ENCODE results near the gene ANKRD40. TPM values are rescaled to one million over a fixed set of nuclear protein-coding genes. Genes with fewer than 3 reads are reported as not detected.
A peak's percentile ranks its signal among the peaks of the same experiment; 100 is the strongest.

ANKRD40 gene, protein sequence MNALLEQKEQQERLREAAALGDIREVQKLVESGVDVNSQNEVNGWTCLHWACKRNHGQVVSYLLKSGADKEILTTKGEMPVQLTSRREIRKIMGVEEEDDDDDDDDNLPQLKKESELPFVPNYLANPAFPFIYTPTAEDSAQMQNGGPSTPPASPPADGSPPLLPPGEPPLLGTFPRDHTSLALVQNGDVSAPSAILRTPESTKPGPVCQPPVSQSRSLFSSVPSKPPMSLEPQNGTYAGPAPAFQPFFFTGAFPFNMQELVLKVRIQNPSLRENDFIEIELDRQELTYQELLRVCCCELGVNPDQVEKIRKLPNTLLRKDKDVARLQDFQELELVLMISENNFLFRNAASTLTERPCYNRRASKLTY
- 10 to 100 TPM; 33.5 to 54.6 (median 47.1) TPM for total RNA-seq
- 10 to 100 TPM in 1 of 3 donors, 1 to 10 TPM in 2; 6.8 to 16.5 (median 7.2) TPM for polyA plus RNA-seq
- long read RNA-seq, donor 1, full-length matches to known transcripts, result 10 of 410 reads
- long read RNA-seq, donor 1, partial matches to known transcripts, result 233 of 410 reads
- long read RNA-seq, donor 1, other reads (novel, unspliced or antisense), result 167 of 410 reads
- long read RNA-seq, donor 2, full-length matches to known transcripts, result 6 of 6 reads
- long read RNA-seq, donor 2, partial matches to known transcripts, result 0 of 6 reads
- long read RNA-seq, donor 2, other reads (novel, unspliced or antisense), result 0 of 6 reads

DNA sequence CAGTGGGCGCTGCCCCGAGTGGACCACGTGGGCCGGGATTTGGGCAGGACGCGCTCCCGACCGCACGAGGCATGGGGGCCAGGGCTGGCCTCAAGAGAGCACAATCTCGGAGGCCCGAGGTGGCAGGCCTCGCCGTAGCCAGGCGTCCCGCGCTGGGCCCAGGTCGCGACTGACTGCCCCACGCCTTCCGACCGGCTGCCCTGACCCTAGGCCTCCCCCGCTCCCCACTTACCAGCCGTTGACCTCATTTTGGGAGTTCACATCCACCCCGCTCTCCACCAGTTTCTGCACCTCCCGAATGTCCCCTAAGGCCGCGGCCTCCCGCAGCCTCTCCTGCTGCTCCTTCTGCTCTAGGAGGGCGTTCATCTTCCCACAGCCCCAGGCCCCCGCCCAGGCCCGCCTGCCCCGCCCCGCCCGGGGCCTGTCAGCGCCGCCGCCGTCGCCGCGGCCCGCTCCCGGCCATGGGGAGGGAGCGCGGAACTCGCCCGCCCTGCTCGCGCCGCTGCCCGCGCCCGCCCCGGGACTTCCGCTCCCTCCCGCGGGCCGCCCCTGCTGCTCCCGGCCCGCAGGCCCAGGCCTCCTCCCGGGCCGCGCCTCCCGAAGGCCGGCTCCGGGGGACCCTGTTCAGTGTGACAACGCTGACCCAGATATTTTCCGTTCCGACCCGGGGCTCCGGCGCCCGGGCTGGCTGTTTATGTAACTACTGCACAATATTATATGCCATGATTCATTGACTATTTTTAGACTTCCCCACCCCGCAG, at the start of gene ANKRD40:
Gene ANKRD40 (minus strand): TSS at position 626 of the 761 bp plus-strand sequence. CDS start 260 bp downstream, at position 366.
- 0% methylated on average over 40 to 74 of the region's 74 CpGs for WGBS, 5 donors
- Histone ChIP-seq H3K27ac (peak within 1 kb of the TSS; percentile 83 to 97 (median 95)), H3K4me1 (peaks cover 36 to 73% (median 58%) of the 10 kb centered on the region in 6 donors), H3K9me3 (no peaks in the 10 kb centered on the region), H3K27me3 (replicated peaks in 1 of 7) (no peaks in the 10 kb centered on the region), H3K36me3 (peaks cover 0 to 32% (median 6%) of the 10 kb centered on the region in 6 donors), H3K4me3 (peak within 1 kb of the TSS; percentile 71 to 92 (median 74))
- peak; percentile 95 for DNase-seq
- intact Hi-C loops (cut with DNase I; ENCODE audit: low total_unique reads), result no loop called here
- peak; percentile 81 to 86 (median 82) for TF ChIP-seq POLR2AphosphoS5 (IDR thresholded peaks at IDR 0.05)
- TF ChIP-seq POLR2A (IDR thresholded peaks at IDR 0.05), result peak in 1 of 3 donors; percentile 51
- TF ChIP-seq, protein P1, sequence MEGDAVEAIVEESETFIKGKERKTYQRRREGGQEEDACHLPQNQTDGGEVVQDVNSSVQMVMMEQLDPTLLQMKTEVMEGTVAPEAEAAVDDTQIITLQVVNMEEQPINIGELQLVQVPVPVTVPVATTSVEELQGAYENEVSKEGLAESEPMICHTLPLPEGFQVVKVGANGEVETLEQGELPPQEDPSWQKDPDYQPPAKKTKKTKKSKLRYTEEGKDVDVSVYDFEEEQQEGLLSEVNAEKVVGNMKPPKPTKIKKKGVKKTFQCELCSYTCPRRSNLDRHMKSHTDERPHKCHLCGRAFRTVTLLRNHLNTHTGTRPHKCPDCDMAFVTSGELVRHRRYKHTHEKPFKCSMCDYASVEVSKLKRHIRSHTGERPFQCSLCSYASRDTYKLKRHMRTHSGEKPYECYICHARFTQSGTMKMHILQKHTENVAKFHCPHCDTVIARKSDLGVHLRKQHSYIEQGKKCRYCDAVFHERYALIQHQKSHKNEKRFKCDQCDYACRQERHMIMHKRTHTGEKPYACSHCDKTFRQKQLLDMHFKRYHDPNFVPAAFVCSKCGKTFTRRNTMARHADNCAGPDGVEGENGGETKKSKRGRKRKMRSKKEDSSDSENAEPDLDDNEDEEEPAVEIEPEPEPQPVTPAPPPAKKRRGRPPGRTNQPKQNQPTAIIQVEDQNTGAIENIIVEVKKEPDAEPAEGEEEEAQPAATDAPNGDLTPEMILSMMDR (IDR thresholded peaks at IDR 0.05 in 8 of 11, conservative IDR thresholded peaks at IDR 0.05 in 3 of 11), result peak in 3 of 11 experiments; percentile 7 to 31 (median 15)

DNA sequence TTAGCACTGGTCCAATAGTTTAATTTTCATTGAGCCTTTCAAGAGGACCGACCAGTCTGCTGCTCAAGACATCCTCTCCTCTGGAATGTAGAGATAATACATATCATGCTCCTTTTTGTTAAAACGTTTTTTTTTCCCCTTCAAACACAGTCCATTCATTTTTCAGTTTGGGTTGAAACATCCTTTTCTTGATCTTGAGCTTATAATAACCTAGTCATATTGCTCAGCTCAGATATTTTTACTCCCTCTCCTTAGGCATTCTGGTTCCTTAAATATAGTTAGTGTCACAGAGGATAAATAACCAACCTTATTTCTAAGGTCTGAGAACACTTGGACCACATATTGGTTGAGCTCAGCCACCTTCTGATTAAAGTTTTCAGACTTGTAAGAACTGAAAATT, 46.8 kb upstream of the ANKRD40 start:
- Histone ChIP-seq H3K27ac (no peak overlapping the region), H3K4me1 (no peaks in the 10 kb centered on the region), H3K9me3 (no peaks in the 10 kb centered on the region), H3K27me3 (replicated peaks in 1 of 7) (no peaks in the 10 kb centered on the region), H3K4me3 (no peak overlapping the region), H3K36me3 (peaks cover 0 to 69% (median 53%) of the 10 kb centered on the region in 6 donors)
- DNase-seq, result no peak
- WGBS, 5 donors, result 73 to 81% (median 77%) methylated on average over 2 of the region's 2 CpGs
- TF ChIP-seq, protein P1 (IDR thresholded peaks at IDR 0.05 in 8 of 11, conservative IDR thresholded peaks at IDR 0.05 in 3 of 11), result no peak
- no peak for TF ChIP-seq POLR2A (IDR thresholded peaks at IDR 0.05)
- no peak for TF ChIP-seq POLR2AphosphoS5 (IDR thresholded peaks at IDR 0.05)
- intact Hi-C loops (cut with DNase I; ENCODE audit: low total_unique reads), result no loop called here

DNA sequence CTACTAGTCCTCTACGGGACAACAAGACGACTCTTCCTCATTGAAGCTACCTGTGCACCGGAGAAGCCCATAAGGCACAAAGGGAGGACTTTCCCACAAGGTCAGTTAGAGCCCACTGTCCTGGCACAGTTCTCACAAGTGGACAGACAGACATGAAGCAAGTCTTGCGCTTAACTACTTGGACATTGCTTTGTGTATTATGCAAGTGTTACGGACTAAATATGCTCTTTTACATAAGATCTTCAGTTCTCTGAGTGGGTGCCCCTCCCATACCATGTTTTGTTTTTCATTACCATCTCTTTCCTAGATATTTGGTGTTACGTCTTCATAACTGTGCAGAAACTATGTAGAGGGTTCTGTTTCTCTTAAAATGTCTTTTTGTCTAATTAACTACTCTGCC, 41.5 kb upstream of the ANKRD40 start:
- TF ChIP-seq POLR2AphosphoS5 (IDR thresholded peaks at IDR 0.05), result peak in 1 of 3 donors; percentile 20
- TF ChIP-seq, protein P1 (IDR thresholded peaks at IDR 0.05 in 8 of 11, conservative IDR thresholded peaks at IDR 0.05 in 3 of 11), result no peak
- Histone ChIP-seq H3K36me3 (peaks cover 0 to 100% (median 94%) of the 10 kb centered on the region in 6 donors), H3K4me3 (no peak overlapping the region), H3K27me3 (replicated peaks in 1 of 7) (no peaks in the 10 kb centered on the region), H3K9me3 (no peaks in the 10 kb centered on the region), H3K4me1 (no peaks in the 10 kb centered on the region), H3K27ac (no peak overlapping the region)
- WGBS, 5 donors, result 86 to 93% (median 89%) methylated on average over 6 of the region's 6 CpGs
- no peak for DNase-seq
- intact Hi-C loops (cut with DNase I; ENCODE audit: low total_unique reads), result no loop called here
